Retina (tissue), 1 donor: Measurements from ENCODE around the gene ZNF76.
"Not testable (repeated sequence)": the region's sequence is repeated elsewhere in the genome, so short reads cannot be mapped to it uniquely, and the experiment has no call there.

Experiments used
- DNase-seq: peaks from one replicate; pipeline ENCODE4 v3.0.0-alpha.2; 2016

Gene ZNF76

DNA sequence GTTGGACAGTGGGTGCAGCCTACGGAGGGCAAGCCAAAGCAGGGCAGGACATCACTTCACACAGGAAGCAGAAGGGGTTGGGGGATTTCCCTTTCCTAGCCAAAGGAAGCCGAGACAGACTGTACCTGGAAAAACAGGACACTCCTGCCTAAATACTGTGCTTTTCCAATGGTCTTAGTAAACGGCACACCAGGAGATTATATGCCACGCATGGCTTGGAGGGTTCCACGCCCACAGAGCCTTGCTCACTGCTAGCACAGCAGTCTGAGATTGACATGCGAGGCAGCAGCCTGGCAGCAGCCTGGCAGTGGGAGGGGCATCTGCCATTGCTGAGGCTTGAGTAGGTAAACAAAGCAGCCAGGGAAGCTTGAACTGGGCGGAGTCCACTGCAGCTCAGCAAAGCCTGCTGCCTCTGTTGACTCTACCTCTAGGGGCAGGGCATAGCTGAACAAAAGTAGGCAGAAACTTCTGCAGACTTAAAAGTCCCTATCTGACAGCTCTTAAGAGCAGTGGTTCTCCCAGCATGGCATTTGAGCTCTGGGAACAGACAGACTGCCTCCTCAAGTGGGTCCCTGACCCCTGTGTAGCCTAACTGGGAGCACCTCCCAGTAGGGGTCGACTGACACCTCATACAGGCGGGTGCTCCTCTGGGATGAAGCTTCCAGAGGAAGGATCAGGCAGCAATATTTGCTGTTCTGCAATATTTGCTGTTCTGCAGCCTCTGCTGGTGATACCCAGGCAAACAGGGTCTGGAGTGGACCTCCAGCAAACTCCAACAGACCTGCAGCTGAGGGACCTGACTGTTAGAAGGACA, 72.7 kb downstream of the ZNF76 start:
- DNase-seq = not testable (repeated sequence)

GRCh38 chr6:35341557-35341956, 82.0 kb downstream of the ZNF76 start:
- no peak for DNase-seq

- DNase-seq = peak; percentile 96
These were observed 82.9 kb downstream of the ZNF76 start, which contains the start of gene PPARD for GRCh38 chr6:35342258-35343091. TSS of gene PPARD (plus strand) at chr6:35342558. CDS start at chr6:35411088, 68,530 bp downstream.

DNA sequence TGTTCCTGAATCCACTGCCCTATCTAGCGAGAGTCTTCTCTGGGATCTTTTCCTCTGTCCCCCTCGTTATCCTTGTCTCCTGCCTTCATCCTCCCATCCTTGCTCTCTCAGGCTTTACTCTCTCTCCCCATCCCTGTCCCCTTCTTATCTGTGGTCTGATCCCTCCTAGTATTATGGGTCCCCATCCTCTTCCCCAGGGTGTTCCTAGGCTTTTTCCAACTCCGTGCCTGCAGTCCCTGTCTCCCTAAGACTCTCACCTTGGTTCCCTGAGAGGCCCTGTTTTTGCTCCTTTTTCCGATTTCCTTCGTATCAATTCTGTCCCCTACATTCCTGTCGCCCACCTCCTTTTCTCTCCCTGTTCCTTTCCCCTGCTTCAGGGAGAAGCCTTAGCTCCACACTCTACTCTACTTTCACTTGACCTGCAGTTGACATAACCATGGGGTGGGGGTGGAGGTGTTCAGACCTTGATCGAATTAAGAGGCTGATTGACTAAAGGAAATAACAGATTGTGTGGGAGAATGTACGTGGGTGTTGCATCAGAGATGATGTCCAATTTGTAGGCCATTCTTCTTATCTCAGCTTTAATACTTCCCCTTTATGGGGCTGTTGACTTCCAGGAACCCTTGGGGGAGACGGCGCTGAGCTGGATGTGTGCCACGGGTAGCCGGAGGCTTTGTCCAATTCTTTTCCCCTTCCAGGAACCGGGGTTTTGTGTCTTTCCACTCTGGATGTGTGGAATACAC, 83.7 kb downstream of the ZNF76 start:
- peak; percentile 6 for DNase-seq

- DNase-seq = no peak
These were observed 84.5 kb downstream of the ZNF76 start for GRCh38 chr6:35343835-35344550.
